HG02852 (cell line): ENCODE data around the gene DKK3.

ENCODE experiments used
- ATAC-seq: cut with Tn5 transposase; IDR thresholded peaks from one replicate; pipeline ENCODE4 v1.9.1; 2021; ENCODE audit warnings: mild to moderate bottlenecking, moderate library complexity; ENCODE audit not compliant: unreplicated experiment

Gene DKK3

DNA sequence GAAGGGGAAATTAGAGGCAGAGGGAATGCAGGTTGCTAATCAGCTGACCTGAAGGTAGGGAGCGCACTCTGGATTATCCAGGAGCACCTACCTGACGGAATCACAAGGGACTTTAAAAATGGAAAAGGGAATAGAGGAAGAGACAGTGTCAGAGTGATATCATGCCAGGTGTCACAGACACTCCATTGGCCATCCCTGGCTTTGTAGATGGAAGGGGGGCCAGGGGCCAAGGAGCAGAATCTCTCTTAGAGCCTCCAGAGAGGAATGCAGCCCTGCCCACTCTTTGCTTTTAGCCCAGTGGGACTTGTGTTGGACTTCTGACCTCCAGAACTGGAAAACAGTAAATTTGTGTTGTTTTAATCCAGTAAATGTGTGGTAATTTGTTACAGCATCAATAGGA is 37.9 kb downstream of the DKK3 start:
- no peak for ATAC-seq

GRCh38 chr11:11969380-11970215 is 38.8 kb downstream of the DKK3 start:
- no peak for ATAC-seq

- ATAC-seq: no peak
Measured at GRCh38 chr11:11968511-11969280, 39.7 kb downstream of the DKK3 start.

- no peak for ATAC-seq
Measured at GRCh38 chr11:11967669-11968510, 40.5 kb downstream of the DKK3 start.

GRCh38 chr11:11966826-11967668 is 41.4 kb downstream of the DKK3 start:
- ATAC-seq: peak; percentile 90

GRCh38 chr11:11966354-11966741 is 42.1 kb downstream of the DKK3 start:
- ATAC-seq: no peak

- no peak for ATAC-seq
Measured at GRCh38 chr11:11965656-11966353, 42.6 kb downstream of the DKK3 start.

DNA sequence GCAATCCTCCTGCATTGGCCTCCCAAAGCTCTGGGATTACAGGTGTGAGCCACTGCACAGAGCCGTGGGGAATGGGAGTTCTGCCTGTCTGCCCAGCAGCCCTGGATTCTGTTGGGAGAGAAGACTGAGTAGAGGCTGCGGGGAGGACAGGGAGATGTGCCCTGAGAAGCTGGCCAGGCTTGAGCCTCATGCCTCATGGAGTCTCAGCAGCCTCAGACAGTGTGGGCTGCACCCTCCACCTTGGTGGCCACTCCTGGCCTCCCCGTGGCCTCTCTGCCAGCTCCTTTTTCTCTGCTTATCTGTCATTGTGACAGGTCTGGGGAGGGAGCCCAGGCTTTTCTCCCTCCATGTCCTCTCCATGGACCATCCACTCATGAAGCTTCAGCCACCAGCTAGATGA is 43.2 kb downstream of the DKK3 start:
- ATAC-seq: no peak

GRCh38 chr11:11964774-11965150 is 43.7 kb downstream of the DKK3 start:
- no peak for ATAC-seq

- no peak for ATAC-seq
Measured at GRCh38 chr11:11963842-11964773, 44.3 kb downstream of the DKK3 start.

DNA sequence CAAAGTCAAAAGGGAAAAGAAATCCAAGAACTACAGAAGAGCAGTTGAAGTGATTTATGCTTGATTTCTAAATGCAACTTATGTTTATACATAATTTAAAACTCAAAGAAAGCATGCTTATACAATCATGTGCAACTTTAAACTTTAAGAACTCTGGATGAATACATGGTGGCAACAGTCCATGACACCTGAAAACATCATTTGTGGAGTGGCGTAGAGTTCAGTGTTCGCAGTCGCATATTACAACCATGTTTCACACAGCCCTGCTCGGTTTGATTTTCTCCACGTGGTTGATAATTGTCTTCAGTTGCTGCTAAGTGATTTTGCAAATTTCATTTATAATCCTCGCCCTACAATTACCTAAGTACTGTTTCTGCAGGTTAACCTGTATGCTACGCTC is 45.4 kb downstream of the DKK3 start:
- ATAC-seq: no peak

DNA sequence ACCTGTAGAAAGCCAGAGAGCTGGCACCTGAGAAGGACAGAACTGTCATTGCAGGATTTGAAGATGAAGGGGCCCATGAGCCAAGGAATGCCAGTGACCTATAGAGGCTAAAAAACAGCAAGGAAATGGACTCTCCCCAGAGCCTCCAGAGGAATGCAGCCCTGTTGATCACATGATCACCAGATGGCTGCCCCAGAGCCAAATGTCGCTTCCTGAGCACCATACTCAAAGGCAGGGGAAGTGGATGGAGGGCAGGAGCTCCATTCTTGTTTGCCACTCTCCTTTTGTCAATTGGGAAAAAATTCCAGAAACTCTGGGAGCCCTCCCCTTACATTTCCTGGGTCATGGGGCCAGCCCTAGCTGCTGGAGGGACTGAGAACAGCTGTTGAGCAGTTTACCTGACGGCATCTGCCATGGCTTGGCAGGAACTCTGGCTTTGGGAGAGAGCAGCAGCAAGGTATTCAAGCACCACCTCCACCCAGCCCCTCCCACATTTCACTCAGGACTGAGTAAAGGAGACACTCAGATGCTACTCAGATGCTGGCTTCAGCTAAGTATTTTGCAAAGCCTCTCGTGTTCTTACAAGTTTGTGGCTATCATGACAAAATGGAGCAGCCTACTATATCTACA is 46.9 kb downstream of the DKK3 start:
- no peak for ATAC-seq

DNA sequence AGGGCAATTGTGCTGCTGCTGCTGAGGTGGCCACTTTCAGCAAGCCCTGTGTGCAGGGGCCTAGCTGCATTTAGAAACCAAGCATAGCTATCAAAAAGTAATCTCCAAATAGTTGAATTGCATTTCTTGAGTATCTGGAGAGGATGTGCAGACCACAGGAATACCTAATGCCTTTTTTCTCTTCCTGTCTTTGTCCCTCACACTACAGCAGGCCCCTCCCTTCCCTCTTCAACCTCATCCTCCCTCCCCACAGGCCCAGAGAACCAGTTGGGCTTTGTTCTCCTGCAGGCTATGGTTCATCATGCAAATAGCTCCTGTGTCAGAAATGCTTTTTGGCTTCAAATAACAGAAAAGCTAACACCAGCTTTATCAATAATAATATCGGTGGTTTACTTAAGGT is 47.7 kb downstream of the DKK3 start:
- ATAC-seq: no peak

- no peak for ATAC-seq
Measured at GRCh38 chr11:11959601-11960000, 48.8 kb downstream of the DKK3 start.

- no peak for ATAC-seq
Measured at GRCh38 chr11:11958403-11959231, 49.8 kb downstream of the DKK3 start.

- ATAC-seq: no peak
Measured at GRCh38 chr11:11956006-11956405, 52.4 kb downstream of the DKK3 start.

DNA sequence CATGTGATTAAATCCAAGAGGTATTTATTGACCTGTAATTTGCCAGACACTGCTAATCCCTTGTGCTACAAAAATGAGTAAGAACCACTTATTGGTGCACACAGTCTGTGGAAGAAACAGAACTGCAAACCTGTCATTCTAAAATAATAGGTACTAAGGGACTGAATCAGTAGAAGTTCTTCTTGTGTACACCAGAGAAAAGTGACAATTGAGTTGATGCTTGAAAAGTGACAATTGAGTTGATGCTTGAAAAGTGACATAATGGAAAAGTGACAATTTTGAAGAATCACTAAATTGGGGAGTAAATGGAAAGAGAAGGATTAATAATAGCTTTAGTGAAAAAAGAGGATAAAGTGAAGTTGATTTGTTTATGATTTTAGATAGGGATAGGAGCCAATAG is 56.4 kb downstream of the DKK3 start:
- no peak for ATAC-seq
